ENCODE data around the gene LRRC52. TPM values are rescaled to one million over a fixed set of nuclear protein-coding genes. Genes with fewer than 3 reads are reported as not detected.

The LRRC52 gene
- total and polyA plus RNA-seq, 2 of the 13 experiments (the other 11 are each of a cell fraction or from before 2014, with no cell fraction given): not detected

GRCh38 chr1:165597883-165598675 lies 54.3 kb downstream of the LRRC52 start (continued):
- TF ChIP-seq ZNF329 (CRISPR knock-in tag; IDR thresholded peaks at IDR 0.05; ENCODE audit: low read depth) (no peak), ZFYVE20 (CRISPR knock-in tag; IDR thresholded peaks at IDR 0.05; ENCODE audit: borderline replicate concordance, low read depth) (no peak), TBP (CRISPR knock-in tag; IDR thresholded peaks at IDR 0.05) (no peak), NBN (conservative IDR thresholded peaks at IDR 0.05) (no peak), USF2 (IDR thresholded peaks at IDR 0.05; ENCODE audit: low read depth, low read length) (no peak), USF2 (CRISPR knock-in tag; IDR thresholded peaks at IDR 0.05; ENCODE audit: borderline replicate concordance) (no peak), ZNF691 (CRISPR knock-in tag; IDR thresholded peaks at IDR 0.05; ENCODE audit: borderline replicate concordance, low read depth) (no peak), GLI4 (CRISPR knock-in tag; IDR thresholded peaks at IDR 0.05; ENCODE audit: borderline replicate concordance) (no peak), ZNF652 (CRISPR knock-in tag; IDR thresholded peaks at IDR 0.05; ENCODE audit: borderline replicate concordance, low read depth) (no peak), MBD4 (IDR thresholded peaks at IDR 0.05; ENCODE audit: borderline replicate concordance, low read length) (no peak), ZNF576 (CRISPR knock-in tag; IDR thresholded peaks at IDR 0.05) (no peak), POLR2A (IDR thresholded peaks at IDR 0.05; ENCODE audit: insufficient read depth in 1 of 2, low read depth in 2 of 2, low read length in 2 of 2) (0 out of 4 replicates have a peak, but pooled peaks of 1 of the 2 experiments have one; percentile 1), ZSCAN20 (CRISPR knock-in tag; IDR thresholded peaks at IDR 0.05; ENCODE audit: borderline replicate concordance) (no peak), ZBTB2 (CRISPR knock-in tag; IDR thresholded peaks at IDR 0.05; ENCODE audit: low read depth) (no peak), CREB3 (CRISPR knock-in tag; IDR thresholded peaks at IDR 0.05) (no peak), MIER2 (CRISPR knock-in tag; IDR thresholded peaks at IDR 0.05) (no peak), CENPX (CRISPR knock-in tag; IDR thresholded peaks at IDR 0.05) (no peak), PPARG (CRISPR knock-in tag; conservative IDR thresholded peaks at IDR 0.05) (no peak), SMAD3 (CRISPR knock-in tag; IDR thresholded peaks at IDR 0.05) (no peak), ZNF737 (CRISPR knock-in tag; IDR thresholded peaks at IDR 0.05; ENCODE audit: borderline replicate concordance) (no peak), BRCA1 (CRISPR knock-in tag; IDR thresholded peaks at IDR 0.05) (no peak), MTERF4 (CRISPR knock-in tag; IDR thresholded peaks at IDR 0.05) (no peak), ZNF670 (CRISPR knock-in tag; IDR thresholded peaks at IDR 0.05; ENCODE audit: borderline replicate concordance) (no peak), SIN3A (IDR thresholded peaks at IDR 0.05; ENCODE audit: borderline replicate concordance, low read depth, low read length) (no peak)

Data from HepG2 (cell line).